VCaP (cell line): ENCODE data around the gene M6PR.
"Not testable (repeated sequence)": the region's sequence is repeated elsewhere in the genome, so short reads cannot be mapped to it uniquely, and the experiment has no call there.

ENCODE experiments used
- H3K27ac ChIP-seq: fragments of 450-650 bp; 2 replicates; pipeline ENCODE4 v1.5.1; 2017
- TF ChIP-seq, protein P1 (sequence below): fragments of 450-650 bp; conservative IDR thresholded peaks from 2 replicates; pipeline ENCODE4 v1.5.1; 2017; ENCODE audit warnings: mild to moderate bottlenecking, moderate library complexity

The M6PR gene

DNA sequence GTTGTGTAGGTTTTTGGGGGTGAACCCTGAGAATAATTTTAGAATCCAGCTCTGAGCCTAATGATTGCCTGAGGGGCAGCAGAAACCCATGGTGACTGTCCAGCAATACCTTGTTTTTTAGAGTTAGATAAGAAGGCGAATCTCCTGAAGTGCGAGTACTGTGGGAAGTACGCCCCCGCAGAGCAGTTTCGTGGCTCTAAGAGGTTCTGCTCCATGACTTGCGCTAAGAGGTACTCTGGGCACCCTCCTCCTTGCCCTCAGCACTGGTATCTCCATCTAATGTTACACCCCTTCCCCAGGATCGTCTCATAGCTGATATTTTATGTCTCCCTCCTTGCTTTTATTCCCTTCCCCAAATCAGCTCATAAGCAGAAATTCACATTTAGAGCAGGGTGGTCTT lies 12.7 kb downstream of the M6PR start:
- no peak overlapping the region for H3K27ac ChIP-seq

DNA sequence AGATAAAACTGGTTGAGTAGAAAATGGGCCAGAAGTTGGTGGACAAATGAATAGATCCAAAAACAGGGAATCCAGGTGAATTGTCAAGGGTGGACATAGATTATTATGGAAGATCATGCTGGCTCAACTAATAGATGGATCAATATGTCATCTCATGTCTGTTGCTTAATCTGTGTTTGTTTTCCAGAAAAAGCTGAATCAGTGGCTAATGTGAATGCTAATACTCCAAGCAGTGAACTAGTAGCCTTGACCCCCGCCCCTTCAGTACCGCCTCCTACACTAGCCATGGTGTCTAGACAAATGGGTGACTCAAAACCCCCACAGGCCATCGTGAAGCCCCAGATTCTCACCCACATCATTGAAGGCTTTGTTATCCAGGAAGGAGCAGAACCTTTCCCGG lies 15.4 kb downstream of the M6PR start:
- not testable (repeated sequence) for H3K27ac ChIP-seq

More for the DNA sequence above, 12.7 kb downstream of the M6PR start:
- TF ChIP-seq, protein P1, sequence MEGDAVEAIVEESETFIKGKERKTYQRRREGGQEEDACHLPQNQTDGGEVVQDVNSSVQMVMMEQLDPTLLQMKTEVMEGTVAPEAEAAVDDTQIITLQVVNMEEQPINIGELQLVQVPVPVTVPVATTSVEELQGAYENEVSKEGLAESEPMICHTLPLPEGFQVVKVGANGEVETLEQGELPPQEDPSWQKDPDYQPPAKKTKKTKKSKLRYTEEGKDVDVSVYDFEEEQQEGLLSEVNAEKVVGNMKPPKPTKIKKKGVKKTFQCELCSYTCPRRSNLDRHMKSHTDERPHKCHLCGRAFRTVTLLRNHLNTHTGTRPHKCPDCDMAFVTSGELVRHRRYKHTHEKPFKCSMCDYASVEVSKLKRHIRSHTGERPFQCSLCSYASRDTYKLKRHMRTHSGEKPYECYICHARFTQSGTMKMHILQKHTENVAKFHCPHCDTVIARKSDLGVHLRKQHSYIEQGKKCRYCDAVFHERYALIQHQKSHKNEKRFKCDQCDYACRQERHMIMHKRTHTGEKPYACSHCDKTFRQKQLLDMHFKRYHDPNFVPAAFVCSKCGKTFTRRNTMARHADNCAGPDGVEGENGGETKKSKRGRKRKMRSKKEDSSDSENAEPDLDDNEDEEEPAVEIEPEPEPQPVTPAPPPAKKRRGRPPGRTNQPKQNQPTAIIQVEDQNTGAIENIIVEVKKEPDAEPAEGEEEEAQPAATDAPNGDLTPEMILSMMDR, result no peak

DNA sequence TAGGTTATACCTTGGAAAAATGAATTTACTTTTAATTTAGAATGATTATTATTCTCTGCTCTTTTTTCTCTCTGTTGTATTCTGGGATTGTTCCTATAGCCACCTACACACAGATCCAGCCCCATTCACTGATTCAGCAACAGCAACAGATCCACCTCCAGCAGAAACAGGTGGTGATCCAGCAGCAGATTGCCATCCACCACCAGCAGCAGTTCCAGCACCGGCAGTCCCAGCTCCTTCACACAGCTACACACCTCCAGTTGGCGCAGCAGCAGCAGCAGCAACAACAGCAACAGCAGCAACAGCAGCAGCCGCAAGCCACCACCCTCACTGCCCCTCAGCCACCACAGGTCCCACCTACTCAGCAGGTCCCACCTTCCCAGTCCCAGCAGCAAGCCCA lies 17.0 kb downstream of the M6PR start:
- H3K27ac ChIP-seq, result not testable (repeated sequence)

DNA sequence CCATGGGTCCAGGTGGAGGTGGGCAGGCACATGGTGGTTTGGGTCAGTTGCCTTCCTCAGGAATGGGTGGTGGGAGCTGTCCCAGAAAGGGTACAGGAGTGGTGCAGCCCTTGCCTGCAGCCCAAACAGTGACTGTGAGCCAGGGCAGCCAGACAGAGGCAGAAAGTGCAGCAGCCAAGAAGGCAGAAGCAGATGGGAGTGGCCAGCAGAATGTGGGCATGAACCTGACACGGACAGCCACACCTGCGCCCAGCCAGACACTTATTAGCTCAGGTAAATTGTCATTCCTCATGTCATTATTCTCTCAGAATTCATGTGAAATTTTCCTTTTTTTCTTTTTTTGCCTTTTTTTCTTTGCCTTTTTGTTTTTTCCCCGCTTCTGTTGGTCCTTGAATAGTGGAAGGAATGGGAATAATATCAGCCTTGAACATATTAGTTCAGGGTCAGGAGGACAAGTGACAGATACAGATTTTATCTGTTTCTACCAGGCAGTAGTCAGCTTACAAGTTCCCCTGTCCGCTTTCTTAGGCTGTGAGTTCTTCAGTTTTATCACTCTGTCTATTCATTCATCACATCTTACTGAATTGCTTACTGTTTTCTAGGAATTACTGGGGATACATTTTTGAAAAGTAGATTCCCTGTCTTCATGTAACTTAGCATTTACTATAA lies 18.7 kb downstream of the M6PR start:
- H3K27ac ChIP-seq, result not testable (repeated sequence)

DNA sequence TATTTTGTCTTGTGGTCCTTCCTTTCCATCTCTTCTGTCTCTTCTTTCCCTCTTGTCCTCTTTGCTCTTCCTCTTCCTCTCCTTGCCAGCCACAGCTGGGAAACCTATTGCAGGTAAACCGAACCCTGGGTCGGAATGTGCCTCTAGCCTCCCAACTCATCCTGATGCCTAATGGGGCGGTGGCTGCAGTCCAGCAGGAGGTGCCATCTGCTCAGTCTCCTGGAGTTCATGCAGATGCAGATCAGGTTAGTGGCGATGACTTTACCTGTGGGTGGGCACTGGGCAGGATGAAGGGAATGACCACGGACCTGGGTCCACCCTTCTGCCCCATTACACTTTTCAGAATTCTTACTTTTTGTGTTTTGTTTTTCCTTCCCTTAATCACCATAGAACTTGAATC lies 26.9 kb downstream of the M6PR start:
- TF ChIP-seq, protein P1, result no peak
- no peak overlapping the region for H3K27ac ChIP-seq

DNA sequence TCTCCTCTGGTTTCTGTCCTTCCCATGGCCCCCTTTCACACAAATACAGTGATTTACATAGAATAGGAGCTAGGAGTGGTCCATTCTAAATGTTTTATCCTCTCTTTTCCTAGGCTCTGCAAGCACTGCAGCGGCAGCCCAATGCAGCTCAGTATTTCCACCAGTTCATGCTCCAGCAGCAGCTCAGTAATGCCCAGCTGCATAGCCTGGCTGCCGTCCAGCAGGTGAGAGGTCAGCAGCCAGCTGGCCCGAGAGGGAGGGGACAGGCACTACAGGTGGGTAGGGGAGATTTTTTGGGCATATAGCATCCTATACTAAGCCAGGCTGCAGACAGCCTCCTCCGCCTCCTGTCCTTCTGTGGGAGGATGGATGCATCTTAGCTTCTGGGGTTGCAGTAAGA lies 29.8 kb downstream of the M6PR start:
- H3K27ac ChIP-seq, result not testable (repeated sequence)

DNA sequence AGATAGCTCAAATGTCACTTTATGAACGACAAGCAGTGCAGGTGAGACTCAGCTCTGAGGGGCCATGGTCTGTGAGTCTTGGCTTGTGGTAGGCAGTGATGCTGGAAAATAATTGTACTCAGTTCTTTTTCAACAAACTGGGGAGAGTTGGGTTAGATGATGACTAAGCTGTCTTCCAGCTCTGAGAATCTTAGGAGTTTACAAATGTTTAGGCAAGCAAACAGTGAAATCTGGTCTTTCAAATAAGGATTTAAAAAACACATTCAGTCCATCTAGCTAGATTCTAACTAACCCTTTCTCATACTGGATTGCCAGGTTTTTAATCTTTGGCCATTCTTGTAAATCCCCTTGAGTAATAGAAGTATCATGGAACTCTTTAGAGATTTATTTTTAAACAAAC lies 31.7 kb downstream of the M6PR start:
- TF ChIP-seq, protein P1, result no peak
- peak overlapping the region; percentile 98 for H3K27ac ChIP-seq

DNA sequence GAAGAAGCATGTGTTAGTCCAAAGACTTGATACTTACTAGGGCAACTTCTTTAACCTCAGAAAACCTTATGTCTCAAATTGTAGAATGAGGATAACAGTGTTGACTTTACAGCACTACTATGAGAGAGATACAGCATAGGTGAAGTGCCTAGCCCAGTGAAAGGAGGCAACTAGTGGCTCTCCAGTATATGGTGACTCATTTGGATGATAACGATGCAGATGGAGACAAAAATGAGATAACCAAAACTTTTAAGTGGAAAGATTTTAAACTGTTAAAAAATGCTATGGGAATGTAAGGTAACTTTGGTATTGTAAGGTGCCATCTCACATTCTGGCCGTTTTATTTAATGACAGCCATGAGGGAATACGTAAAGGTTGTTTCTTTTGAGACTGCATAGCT lies 32.4 kb downstream of the M6PR start:
- TF ChIP-seq, protein P1, result no peak
- H3K27ac ChIP-seq, result peak overlapping the region; percentile 98

DNA sequence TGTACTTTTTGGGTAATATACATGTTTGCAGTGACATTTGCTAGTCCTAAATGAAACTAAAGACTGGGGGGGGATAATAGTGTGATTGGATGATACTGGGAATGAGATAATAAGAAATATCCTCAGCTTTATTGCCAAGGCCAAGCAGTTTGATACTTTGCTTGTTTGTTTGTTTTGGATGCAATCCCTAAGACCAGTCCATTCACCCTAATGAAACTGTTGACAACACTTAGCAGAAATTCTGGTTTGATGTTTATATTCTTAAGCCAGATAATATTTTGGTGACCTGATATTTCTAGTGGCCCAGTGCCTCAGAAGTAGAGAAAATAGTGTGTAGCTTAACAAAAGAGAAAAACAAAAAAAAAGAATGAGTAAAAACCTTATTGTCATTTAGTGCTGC lies 33.3 kb downstream of the M6PR start:
- peak overlapping the region; percentile 98 for H3K27ac ChIP-seq
- TF ChIP-seq, protein P1, result no peak
